ENCODE data around the gene ACAA2.

ACAA2 gene

DNA sequence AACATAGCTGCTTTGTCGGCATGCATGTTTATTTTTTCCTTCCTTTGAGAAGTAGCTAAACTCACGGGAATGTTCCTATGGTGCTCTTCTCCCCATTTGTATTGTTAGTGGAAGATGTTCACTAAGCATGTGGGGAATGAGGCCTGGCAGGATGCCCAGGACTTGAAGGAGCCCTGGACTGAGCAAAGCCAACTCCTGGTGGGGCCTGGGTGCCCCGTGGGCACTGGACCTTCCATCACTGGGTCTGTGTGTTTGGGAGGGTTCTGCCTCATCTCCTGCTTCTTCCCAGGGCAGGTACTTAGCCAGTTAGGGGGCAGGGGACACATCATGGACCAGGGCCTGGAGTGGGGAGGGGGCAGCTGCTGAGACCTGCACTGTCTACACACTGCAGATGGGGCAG is 49.3 kb downstream of the ACAA2 start:
- DNase-seq = no peak

DNA sequence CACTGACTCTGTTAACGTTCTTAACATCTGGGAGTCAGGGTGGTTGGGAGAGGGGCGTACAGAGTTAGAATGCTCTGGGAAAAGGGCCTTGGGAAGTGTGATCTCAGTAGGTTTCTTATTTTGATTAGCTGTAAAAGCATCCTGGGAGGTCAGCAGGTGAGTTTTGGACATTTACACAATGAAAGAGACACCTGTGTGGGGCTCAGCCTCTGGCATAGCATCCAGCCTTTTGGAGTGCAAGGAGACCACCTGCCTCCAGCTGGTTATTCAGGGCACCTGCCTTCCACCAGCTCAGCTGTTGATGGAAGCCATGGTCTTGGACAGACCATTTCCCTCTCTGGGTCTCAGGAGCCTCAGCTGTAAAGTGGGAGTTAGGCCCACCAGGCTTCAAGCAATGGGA is 49.7 kb downstream of the ACAA2 start:
- no peak for DNase-seq

DNA sequence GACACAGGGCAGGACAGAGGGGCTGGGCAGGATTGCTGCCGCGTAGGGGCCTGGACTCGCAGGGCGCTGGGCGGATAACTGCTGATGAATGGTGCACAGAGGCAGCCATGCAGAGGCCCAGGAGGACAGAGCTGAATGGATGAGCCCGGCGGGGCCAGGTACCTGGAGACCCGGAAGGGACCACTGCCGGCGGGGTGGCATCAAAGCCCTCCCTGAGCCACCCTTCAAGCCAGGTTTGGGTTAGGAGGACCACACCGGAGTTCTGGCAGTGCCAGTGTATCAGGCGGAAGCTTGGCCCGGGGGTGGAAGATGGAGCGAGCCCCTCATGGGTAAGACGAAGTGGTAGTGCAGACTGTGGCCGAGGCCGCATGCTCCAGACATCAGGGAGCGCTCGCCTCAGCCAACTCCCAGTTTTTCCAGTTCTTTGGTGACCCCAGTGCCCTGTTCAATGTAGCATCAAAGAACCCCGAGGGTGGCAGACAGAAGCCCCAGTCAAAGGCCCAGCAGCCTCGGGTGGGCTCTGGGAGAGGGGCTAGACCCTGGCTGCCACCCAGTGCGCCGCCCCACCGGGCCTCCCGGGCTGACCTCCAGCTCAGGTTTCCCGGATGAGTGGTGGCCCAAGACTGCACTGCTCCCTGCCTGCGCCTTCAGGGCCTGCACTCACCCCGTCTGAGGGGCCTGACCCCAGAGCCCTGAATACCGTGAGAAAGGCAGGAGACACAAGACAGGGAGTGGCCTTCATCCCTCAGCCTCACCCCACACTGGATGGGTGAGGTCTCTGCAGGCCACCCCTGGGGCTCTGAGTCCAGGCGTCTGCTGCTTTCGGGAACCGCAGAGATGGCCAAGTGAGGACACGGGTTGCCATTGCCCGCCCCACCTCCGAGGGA is 50.9 kb downstream of the ACAA2 start:
- no peak for DNase-seq

DNA sequence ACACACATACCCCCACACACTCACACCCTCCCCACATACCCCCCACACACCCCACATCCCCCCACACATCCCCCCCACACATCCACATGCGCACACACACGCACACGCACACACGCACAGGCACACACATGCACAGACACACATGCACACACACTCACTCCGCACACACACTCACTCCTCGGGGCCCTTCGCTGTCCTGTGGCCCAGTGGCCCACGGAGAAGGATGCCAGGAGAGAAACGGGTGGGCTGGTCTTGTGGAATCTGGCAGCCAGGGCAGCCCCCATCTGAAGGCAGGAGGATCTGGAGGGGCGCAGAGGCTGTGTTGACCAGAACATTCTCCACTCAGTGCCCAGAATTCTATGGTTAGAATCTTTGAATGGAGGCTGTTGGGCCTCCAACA is 51.6 kb downstream of the ACAA2 start:
- DNase-seq = no peak

DNA sequence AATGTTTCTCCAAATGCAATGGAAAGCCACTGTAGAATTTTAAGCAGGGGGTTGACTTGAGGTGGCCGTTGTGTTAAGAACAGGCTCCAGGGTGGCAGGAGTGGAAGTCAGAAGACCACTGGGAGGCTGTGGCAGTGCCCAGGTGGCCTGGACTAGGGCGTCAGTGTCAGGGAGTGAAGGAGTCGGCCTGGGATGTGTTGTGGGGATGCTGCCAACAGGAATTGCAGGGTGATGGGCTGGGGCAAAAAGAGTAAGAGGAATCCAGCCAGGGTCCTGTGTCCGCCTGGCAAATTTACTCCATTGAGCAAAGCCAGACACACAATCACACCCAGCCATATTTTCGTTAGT is 55.1 kb downstream of the ACAA2 start:
- DNase-seq = no peak

DNA sequence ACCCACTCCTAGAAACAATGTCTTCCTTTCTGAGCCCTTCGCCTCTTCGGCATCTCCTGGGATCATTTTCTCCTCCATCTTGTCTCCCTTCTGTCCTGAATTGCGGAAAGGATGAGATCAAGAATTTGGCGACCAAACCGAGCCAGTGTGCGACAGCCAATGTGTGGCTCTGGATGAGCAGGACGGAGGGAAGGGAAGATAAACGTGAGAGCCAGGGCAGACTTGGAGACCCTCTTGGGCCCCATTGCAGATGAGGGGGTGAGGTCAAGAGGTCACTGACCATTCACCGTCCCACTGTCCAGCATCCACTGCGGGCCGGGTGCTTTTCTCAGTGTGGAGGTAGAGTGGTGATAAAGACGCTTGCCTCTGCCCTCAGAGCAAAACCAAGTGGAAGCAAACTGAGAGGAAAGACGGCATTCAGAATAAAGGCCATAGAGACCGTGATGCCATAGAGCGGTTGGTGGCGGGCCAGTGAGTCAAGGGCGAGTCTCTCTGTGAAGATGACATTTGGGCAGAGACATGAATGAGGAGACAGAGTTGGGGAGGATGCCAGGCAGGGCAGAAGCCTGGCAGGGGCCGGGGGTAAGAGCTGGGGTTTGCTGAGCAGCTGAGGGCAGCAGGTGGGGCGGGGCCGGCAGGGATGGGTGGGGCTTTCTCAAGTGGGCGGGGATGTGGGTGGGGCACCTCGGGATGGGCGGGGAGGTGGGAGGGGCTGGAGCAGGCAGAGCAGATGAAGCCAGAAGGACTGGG is 55.6 kb downstream of the ACAA2 start:
- no peak for DNase-seq

DNA sequence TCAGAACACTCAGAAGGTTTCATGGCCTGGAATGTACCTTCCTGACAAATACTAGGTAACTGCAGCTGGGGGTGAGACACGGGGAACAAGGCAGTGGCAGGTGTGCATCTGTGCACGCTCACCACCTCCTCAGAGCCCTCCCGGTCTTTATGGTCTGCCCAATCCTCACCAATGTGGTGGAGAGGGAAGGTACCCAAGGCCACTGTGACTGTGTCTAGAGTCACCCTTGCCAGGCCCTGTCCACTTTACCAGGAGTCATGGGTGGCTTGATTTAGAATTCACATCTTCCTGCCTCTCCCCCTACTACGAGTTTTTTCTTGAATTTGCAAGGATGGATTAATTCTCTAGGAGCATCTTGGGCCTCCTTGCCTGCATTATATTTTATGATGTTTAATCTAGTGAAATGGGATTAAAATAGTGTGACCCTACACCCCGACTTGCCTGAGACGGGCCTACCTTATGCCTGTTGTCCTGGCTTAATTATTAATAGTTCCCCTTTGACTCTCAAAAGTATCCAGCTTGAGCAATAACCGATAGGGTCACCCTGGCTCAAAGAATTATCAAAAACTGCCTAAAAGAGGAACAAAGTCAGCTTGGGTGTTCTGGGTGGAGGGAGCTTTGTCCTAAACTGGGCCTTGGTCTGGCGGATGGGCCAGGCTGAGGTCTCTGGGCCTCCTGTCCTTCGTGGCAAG is 56.5 kb downstream of the ACAA2 start:
- peak in 1 of 4 experiments; percentile 5 for DNase-seq

DNA sequence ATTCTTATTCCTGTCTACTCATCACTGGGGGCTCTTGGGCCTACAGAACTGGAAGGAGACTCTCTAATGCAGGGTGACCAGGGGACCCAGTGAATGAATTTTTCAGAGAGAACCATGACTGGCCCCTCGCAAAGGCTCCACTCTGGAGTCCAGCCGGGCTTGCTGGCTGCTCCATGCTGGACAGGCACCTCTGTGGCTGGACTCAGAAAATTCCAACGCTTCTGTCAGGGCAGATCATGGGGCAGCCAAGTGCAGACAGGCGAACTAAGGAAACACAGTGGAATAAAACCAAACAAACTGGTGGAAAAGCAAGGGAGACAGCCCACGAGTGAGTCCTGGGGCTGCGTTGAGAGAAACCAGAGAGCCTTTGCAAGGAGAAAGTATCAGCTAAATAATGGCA is 57.2 kb downstream of the ACAA2 start:
- DNase-seq = no peak

DNA sequence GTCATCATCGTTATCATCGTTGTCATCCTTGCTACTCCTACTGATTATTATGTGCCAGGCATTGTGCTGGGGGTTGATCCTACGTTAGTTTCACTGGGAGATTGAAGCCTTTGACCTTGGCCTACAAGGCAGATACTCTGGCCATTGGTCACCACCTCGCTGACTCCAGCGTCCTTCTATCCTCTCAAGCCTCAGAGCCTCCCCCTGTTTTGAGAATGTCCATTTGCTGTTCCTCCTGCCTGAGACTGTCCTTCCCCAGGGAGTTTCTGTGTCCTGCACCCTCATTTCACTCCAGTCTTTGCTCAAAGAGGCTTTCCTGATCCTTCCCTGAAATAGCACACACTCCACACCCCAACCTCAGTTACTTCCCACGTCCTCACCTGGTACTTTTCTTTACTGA is 57.8 kb downstream of the ACAA2 start:
- DNase-seq = no peak

DNA sequence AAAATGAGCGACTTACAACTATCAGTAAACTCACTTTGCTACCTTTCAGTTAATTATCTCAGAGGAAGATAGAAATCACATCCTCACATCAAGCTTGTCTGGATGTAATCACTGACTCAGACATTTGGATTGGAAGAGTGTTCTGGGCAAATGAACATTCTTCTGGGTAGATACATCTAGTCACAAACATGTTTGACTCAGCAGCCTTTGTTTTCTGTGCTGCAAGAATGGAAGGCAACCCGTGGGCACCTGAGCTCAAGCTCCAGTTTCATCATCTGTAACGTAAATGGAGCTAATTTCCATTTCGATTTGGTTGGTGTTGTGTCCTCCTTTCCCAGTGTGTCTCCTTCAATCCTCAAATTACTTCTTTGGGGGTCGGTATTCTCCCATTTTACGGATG is 58.5 kb downstream of the ACAA2 start:
- no peak for DNase-seq

DNA sequence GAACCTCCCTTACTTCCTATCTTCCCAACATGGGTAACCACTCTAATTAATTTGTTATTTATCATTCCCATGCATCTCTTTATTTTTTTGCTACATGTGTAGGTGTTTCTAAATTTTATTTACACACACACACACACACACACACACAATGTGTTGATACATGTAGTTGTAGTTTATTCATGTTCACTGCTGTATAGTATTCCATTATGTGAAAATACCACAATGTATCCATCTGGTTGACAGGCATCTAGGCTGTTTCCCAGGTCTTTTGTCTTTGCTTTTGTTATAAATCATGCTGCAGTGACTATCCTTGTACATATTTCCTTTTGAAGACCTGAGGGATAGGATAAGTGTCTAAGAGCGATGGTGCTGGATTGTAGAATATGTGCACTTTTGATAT is 59.7 kb downstream of the ACAA2 start:
- no peak for DNase-seq

DNA sequence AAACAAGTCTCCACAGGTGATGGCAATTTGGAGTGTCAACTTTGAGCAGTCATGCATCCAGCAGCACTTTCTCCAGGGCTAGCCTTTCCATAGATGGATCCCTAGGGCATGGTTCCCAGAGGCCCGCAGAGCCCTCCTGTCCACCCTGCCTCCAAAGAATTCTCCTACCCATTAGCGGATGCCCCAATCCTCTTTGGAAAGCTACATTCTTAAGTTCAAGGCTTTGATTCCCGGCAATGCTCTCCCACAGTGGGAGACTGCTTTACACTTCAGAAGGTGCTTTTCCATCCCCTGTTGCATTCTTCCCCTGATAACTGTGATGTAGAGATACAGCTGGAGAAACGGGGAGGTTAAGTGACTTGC is 61.3 kb downstream of the ACAA2 start:
- DNase-seq = no peak

DNA sequence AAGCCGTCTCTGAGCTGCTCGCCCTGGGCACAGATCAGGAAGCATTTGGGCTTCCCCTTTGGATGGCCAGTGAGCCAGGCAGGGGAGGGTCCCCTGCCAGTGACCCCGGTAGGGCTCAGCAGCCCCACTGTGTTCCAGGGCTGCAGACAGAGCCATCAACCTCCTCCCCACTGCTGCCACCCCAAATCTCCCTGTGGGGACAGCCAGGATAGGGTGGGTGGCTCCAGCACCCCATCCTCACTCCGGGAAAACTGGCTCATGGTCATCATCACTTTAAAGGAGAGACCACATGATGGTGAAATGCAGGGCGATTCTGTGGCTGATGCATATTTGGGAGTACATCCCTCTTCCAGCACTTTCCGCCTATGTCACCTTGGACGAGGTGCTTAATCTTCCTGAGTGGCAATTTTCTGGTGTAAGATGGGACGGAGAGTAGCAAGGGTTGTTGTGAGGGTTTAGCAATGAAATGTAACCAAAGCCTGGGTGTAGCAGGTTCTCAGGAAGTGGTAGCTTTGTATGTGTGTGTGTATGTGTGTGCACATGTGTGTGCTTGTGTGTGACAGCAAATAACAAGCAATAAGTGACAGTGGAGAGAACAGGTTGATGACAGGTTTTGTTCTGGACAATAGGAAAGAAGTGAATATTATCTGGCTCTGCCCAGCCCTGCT is 61.8 kb downstream of the ACAA2 start:
- no peak for DNase-seq

DNA sequence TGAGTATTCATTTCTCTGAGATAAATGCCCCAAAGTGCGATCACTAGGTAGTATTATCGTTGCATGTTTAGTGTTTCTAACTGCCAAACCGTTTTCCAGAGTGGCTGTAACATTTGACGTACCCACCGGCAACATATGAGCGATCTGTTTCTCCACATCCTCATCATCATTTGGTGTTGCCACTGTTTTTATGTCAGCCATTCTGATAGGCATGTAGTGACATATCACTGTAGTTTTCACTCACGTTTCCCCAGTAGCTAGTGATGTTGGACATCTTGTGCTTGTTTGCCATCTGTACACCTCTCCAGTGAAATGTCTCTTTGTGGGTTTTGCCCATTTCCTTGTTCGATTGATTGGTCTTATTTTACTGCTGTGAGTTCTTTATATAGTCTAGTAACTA is 63.8 kb downstream of the ACAA2 start:
- DNase-seq = no peak

DNA sequence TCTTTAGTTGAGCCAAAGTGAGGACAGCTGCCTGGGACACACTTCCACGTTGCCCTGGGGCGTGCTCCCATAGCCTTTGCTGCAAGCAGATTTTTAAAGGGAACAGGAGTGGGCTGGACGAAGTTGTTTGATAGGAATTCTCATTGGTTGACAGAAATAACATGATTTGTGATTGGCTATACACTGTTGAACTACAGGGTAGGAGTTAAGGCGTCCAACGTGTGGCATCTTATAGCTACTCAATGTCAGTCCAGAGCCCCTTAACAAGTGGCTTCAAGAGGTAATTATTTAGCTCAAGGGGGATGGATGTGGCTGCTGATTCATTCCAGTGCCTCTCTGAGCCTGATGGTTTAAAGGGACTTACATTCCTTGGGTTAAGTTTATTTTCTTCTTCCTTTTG is 65.5 kb downstream of the ACAA2 start:
- no peak for DNase-seq

DNA sequence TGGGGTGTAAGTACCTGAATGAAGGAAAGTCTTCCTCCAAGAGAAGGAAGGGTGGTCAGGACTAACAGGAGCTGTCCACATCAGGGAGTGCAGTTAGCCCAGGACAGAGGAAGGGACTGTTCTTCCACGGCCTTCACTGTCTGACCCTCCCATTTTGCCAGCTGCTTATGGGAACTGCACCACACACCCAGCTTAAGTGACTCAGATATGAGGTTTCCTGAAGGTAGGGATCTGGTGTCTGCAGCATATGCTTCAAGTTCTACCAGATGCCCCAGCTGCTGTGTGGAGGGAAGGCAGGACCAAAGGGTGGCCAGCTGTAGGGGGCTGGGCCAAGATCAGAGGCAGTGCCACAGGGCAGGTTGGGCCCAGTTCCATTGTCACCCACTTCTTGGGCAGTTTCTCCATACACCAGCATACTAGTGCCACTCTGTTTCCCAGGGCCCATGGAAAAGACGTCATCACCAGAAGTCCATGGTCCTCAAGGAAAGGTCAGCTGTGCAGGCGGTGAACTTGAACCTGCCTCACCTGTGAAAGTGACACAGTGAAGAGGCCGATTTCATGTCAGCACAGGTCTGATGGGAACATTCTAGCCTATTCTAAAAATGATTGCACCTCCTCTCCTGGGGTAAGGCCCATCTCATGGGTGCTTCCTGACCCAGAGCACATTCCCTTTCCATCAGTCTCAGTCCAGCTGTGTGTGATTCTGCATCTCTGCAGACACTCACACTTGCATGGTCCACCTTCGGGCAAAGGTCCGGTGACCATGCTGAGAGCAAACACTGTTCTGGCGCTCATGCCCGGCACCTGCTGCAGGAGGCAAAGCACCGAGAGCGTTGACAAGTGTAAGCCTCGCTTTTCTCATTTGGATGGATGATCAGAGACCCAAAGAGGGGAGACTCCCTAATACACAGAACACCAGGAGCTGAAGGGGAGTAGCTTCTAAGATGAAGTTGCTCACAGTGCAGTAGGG is 68.0 kb downstream of the ACAA2 start:
- no peak for DNase-seq

DNA sequence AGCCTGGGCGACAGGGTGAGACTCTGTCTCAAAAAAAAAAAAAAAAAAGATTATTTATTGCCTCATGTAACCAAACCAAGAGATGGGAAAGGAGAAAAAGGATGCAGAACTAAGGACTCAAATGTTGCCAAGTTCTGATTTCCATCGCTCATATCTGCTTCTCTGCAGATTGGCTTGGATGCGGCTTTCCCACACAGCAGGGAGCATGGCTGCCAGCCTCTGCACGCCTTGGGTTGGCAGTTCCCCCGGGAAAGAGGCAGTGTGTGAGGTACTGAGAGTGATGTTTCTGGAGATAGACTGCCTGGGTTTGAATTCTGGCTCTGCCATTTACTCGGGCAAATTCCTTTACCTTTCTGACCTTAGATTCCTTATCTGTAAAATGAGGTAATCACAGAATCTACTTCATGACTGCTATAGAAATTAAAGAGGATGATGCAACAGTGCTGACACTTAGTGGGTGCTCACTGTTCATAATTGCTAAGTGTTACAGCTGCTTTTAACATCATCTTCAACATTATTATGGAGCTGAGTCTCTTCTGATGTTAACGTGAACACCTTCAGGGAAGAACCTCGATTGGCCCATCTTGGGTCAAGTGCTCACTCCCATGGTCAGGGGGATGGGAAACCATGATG is 68.8 kb downstream of the ACAA2 start:
- no peak for DNase-seq

DNA sequence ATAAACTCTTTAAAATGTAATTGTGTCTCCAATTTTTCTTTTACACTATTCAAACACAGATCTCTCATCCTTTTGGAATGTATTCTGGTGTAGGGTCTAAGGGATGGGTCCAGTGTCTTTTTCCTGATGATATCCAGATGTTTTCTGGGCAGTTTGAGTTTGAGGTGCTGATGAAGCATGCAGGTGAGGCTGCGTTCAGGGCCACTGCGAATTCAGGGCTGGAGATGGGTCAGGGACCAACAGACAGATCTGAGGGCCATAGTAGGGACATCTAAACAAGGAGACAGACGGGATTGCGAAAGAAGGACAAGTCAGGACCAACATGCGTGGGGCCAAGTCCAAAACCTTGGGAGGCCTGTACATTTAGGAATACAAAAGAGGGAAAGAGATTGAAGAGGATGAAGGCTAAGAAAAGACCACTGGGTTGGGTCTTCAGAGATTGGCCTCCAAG is 70.2 kb downstream of the ACAA2 start:
- no peak for DNase-seq

DNA sequence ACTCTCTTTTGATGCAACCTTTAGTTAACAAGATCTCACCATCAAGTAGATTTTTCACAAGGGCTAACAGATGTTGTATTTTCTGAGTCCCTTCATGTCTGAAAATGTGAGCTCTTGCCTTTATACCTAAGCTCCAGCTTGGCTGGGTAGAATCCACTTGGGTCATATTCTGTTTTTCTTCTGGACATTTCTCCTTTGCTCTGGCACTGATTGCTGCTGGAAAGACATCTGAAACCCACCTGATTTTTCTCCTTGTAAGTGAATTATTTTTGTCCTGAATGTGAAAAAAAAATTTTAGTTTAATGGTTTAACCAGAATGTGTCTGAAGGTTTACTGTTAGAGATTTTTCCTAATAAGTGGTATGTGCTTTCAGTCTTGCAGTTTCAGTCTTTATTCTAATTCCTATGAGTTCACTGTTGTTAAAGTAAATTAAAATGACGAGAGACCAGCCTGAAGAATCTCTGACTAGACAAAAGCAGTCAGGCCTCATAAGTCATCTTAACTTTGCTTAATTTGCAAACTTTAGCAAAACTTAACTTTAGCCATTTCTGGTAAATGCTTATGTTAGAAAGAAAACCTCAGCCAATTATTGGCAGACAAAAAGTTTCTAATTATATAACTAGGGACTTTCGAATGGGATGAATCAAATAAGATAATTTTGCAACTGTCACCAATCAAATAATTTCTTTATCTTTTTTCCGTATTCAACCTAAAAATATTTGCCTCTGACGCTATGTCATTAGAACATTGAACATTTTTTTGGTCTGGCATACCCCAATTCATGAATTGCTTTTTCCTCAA is 70.8 kb downstream of the ACAA2 start:
- DNase-seq = no peak

DNA sequence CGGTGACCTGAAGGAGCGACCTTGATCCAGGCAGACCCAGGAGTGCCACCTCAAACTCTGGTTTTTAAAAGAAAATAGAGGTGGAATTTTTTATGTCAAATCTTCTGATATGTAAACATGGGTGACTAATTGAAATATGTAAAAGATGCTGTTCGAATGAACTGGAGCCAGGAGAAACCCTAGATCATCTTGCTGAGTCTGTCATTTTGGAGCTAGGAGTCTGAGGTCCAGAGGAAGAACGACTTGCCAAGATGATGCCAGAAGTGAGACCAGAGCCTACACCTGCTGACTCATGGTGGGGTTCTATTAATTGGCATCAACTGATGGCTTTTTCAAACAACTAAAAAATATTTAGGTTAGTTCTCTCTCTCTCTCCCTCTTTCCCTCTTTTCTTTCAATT is 74.1 kb downstream of the ACAA2 start:
- DNase-seq = no peak

DNA sequence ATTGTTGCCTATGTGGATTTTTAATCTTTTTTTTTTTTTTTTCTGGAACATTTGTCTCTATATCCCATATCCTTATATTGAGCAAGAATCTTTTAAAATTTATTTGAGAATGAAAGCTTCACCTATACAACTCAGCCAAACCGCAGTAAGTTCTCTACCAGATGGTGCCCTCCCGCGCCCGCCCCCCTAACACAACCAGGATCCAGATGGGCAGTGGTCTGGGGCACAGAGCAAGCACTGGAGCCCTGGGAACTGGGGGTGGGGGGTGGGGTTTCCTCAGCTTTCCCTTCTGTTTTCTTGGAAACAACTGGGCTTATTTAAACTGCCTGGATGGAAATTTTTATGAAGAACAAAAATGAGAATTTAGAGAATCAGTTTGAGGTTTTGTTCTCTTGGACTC is 74.6 kb downstream of the ACAA2 start:
- no peak for DNase-seq
